GM23338 (cell line): ENCODE results near the gene RNU5B-1. TPM values are rescaled to one million over a fixed set of nuclear protein-coding genes. Genes with fewer than 3 reads are reported as not detected.

Experiments
- ATAC-seq: fragments of 200-7000 bp; cut with Tn5 transposase; 3 replicates; pipeline ENCODE4 v1.9.1; 2020
- DNase-seq: peaks from one replicate; pipeline ENCODE4 v3.0.0-alpha.2; 2015; ENCODE audit warnings: low spot score
- H2AFZ ChIP-seq: fragments of 200-600 bp; sonication (generic); 2 replicates; pipeline ENCODE4 v1.8.0; 2016; ENCODE audit warnings: antibody characterized with exemption, mild to moderate bottlenecking, moderate library complexity
- H3F3A ChIP-seq: fragments of 200-600 bp; sonication (generic); replicated peaks from 2 replicates; pipeline ENCODE4 v1.8.0; 2017; ENCODE audit warnings: antibody characterized with exemption, mixed run types, low read depth
- H3K27ac ChIP-seq: fragments of 200-600 bp; sonication (generic); 2 replicates; pipeline ENCODE4 v1.6.1; 2016; ENCODE audit warnings: low read depth
- H3K27me3 ChIP-seq: fragments of 200-600 bp; sonication (generic); 2 replicates; pipeline ENCODE4 v1.8.0; 2016; ENCODE audit warnings: mild to moderate bottlenecking, mixed run types, moderate library complexity; ENCODE audit not compliant: insufficient read depth
- H3K36me3 ChIP-seq: fragments of 200-600 bp; sonication (generic); 2 replicates; pipeline ENCODE4 v1.8.0; 2016; ENCODE audit warnings: mild to moderate bottlenecking; ENCODE audit not compliant: insufficient read depth
- H3K4me1 ChIP-seq: fragments of 200-600 bp; sonication (generic); 2 replicates; pipeline ENCODE4 v1.8.0; 2016; ENCODE audit warnings: mild to moderate bottlenecking, moderate library complexity; ENCODE audit not compliant: insufficient read depth
- H3K4me2 ChIP-seq: fragments of 200-600 bp; sonication (generic); 2 replicates; pipeline ENCODE4 v1.7.1; 2017; ENCODE audit warnings: mixed run types
- H3K4me3 ChIP-seq: fragments of 200-600 bp; sonication (generic); 2 replicates; pipeline ENCODE4 v1.6.1; 2016; ENCODE audit warnings: mixed run types
- H3K79me2 ChIP-seq: fragments of 200-600 bp; sonication (generic); replicated peaks from 2 replicates; pipeline ENCODE4 v1.8.0; 2017; ENCODE audit warnings: mild to moderate bottlenecking; ENCODE audit not compliant: insufficient read depth
- H3K9me2 ChIP-seq: fragments of 200-600 bp; sonication (generic); 2 replicates; pipeline ENCODE4 v1.8.0; 2017; ENCODE audit not compliant: insufficient read depth
- H4K20me1 ChIP-seq: fragments of 200-600 bp; sonication (generic); replicated peaks from 2 replicates; pipeline ENCODE4 v1.8.0; 2017; ENCODE audit warnings: mild to moderate bottlenecking; ENCODE audit not compliant: insufficient read depth
- H3K27ac Mint-ChIP-seq: 2 replicates; pipeline ENCODE4 v1.8.0; 2020; ENCODE audit warnings: inconsistent platforms, mild to moderate bottlenecking, moderate library complexity, mixed read lengths
- H3K27me3 Mint-ChIP-seq: 3 replicates; pipeline ENCODE4 v1.8.0; 2022; ENCODE audit warnings: low read depth, mild to moderate bottlenecking, moderate library complexity, mixed read lengths, inconsistent platforms; ENCODE audit not compliant: insufficient read depth, poor library complexity
- H3K36me3 Mint-ChIP-seq: 3 replicates; pipeline ENCODE4 v1.8.0; 2021; ENCODE audit warnings: low read depth, mild to moderate bottlenecking, inconsistent platforms, moderate library complexity, mixed read lengths
- H3K4me1 Mint-ChIP-seq: 3 replicates; pipeline ENCODE4 v1.8.0; 2020; ENCODE audit warnings: mild to moderate bottlenecking, inconsistent platforms, mixed read lengths
- H3K4me3 Mint-ChIP-seq: 3 replicates; pipeline ENCODE4 v1.8.0; 2021; ENCODE audit warnings: moderate library complexity, mild to moderate bottlenecking, inconsistent platforms, mixed read lengths
- H3K9me3 Mint-ChIP-seq: 3 replicates; pipeline ENCODE4 v1.8.0; 2020; ENCODE audit warnings: moderate library complexity, mild to moderate bottlenecking, inconsistent platforms, mixed read lengths
- EZH2 ChIP-seq: fragments of 200-600 bp; sonication (generic); IDR thresholded peaks from one replicate; pipeline ENCODE4 v1.8.0; 2017; ENCODE audit warnings: antibody characterized with exemption, mild to moderate bottlenecking, low read depth; ENCODE audit not compliant: unreplicated experiment
- polyA plus RNA-seq: library from polyadenylated mRNA; unstranded; fragments of >200 nt; fragmentation: Nextera tagmentation; extraction: Ambion mirVana; gene quantifications from 2 replicates; pipeline ENCODE4 v1.2.1, GENCODE V29; 2016
- total RNA-seq: library from RNA; depleted of rRNA; stranded (reverse); fragments of >200 nt; shearing (Covaris generic); gene quantifications from 2 replicates; pipeline ENCODE4 v1.2.3, GENCODE V29; 2014
- TF ChIP-seq, protein P1 (sequence below): fragments of 250-450 bp; sonication (Bioruptor Pico); IDR thresholded peaks from 2 replicates; pipeline ENCODE4 v1.5.0; 2020; ENCODE audit warnings: mild to moderate bottlenecking, moderate library complexity
- TF ChIP-seq, protein P2 (sequence below): IDR thresholded peaks from 2 replicates; pipeline ENCODE4 v1.6.1; 2016; ENCODE audit warnings: antibody characterized with exemption
- TF ChIP-seq, protein P3 (sequence below): IDR thresholded peaks from one replicate; pipeline ENCODE4 v1.6.1; 2018; ENCODE audit warnings: antibody characterized with exemption; ENCODE audit not compliant: unreplicated experiment

The RNU5B-1 gene
- total and polyA plus RNA-seq, 2 experiments from 2014 or later = not detected

DNA sequence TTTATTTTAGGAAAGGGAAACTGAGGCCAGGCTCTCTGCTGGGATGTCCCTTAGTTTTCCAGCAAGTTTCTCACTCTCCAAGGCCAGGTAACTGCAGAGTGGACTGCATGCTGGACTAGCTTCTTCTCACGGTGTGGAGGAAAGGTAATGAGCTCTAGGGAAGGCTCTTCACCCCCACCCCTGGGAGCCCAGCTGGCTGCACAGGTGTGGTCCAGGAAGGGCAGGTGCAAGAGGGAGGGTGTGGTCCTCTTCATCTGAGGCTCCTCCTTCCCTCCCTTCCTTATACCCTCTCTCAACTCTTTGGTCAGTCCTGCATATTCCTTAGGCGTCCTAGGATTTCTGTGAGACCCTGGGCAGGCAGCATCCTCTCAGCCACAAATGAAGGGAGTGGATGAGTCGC lies 33.9 kb downstream of the RNU5B-1 start (continued):
- TF ChIP-seq, protein P1, sequence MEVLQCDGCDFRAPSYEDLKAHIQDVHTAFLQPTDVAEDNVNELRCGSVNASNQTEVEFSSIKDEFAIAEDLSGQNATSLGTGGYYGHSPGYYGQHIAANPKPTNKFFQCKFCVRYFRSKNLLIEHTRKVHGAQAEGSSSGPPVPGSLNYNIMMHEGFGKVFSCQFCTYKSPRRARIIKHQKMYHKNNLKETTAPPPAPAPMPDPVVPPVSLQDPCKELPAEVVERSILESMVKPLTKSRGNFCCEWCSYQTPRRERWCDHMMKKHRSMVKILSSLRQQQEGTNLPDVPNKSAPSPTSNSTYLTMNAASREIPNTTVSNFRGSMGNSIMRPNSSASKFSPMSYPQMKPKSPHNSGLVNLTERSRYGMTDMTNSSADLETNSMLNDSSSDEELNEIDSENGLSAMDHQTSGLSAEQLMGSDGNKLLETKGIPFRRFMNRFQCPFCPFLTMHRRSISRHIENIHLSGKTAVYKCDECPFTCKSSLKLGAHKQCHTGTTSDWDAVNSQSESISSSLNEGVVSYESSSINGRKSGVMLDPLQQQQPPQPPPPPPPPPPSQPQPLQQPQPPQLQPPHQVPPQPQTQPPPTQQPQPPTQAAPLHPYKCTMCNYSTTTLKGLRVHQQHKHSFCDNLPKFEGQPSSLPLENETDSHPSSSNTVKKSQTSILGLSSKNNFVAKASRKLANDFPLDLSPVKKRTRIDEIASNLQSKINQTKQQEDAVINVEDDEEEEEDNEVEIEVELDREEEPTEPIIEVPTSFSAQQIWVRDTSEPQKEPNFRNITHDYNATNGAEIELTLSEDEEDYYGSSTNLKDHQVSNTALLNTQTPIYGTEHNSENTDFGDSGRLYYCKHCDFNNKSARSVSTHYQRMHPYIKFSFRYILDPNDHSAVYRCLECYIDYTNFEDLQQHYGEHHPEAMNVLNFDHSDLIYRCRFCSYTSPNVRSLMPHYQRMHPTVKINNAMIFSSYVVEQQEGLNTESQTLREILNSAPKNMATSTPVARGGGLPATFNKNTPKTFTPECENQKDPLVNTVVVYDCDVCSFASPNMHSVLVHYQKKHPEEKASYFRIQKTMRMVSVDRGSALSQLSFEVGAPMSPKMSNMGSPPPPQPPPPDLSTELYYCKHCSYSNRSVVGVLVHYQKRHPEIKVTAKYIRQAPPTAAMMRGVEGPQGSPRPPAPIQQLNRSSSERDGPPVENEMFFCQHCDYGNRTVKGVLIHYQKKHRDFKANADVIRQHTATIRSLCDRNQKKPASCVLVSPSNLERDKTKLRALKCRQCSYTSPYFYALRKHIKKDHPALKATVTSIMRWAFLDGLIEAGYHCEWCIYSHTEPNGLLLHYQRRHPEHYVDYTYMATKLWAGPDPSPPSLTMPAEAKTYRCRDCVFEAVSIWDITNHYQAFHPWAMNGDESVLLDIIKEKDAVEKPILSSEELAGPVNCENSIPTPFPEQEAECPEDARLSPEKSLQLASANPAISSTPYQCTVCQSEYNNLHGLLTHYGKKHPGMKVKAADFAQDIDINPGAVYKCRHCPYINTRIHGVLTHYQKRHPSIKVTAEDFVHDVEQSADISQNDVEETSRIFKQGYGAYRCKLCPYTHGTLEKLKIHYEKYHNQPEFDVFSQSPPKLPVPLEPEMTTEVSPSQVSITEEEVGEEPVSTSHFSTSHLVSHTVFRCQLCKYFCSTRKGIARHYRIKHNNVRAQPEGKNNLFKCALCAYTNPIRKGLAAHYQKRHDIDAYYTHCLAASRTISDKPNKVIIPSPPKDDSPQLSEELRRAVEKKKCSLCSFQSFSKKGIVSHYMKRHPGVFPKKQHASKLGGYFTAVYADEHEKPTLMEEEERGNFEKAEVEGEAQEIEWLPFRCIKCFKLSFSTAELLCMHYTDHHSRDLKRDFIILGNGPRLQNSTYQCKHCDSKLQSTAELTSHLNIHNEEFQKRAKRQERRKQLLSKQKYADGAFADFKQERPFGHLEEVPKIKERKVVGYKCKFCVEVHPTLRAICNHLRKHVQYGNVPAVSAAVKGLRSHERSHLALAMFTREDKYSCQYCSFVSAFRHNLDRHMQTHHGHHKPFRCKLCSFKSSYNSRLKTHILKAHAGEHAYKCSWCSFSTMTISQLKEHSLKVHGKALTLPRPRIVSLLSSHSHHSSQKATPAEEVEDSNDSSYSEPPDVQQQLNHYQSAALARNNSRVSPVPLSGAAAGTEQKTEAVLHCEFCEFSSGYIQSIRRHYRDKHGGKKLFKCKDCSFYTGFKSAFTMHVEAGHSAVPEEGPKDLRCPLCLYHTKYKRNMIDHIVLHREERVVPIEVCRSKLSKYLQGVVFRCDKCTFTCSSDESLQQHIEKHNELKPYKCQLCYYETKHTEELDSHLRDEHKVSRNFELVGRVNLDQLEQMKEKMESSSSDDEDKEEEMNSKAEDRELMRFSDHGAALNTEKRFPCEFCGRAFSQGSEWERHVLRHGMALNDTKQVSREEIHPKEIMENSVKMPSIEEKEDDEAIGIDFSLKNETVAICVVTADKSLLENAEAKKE (CRISPR knock-in tag) = no peak

DNA sequence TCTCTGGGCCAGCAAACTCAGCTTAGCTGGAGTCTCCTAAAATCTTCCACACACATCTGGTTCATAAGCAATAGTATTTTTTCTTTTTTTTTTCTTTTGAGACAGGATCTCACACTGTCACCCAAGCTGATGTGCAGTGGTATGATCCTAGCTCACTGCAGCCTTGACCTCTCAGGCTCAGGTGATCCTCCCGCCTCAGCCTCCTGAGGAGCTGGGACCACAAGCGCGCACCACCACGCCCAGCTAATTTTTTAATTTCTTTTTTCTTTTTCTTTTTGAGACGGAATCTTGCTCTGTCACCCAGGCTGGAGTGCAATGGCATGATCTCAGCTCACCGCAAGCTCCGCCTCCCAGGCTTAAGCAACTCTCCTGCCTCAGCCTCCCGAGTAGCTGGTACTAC lies 34.3 kb downstream of the RNU5B-1 start:
- Histone ChIP-seq H3K27ac (no peak overlapping the region), H3K4me1 (peaks cover 60% of the 10 kb centered on the region), H3F3A (peaks cover 4% of the 10 kb centered on the region; the same call in 1 of the 2 replicates), H3K79me2 (no peaks in the 10 kb centered on the region), H3K27me3 (no peaks in the 10 kb centered on the region), H4K20me1 (peaks cover 4% of the 10 kb centered on the region; the same call in 1 of the 2 replicates), H3K9me2 (no peaks in the 10 kb centered on the region), H3K4me3 (no peak overlapping the region), H3K36me3 (no peaks in the 10 kb centered on the region), H3K4me2 (no peak overlapping the region), H2AFZ (no peak overlapping the region)
- H3K9me3 Mint-ChIP-seq = no peaks in the 10 kb centered on the region
- no peak overlapping the region; the same call in 2 of the 3 replicates for H3K4me3 Mint-ChIP-seq
- DNase-seq = no peak
- peaks cover 13% of the 10 kb centered on the region for H3K27me3 Mint-ChIP-seq
- H3K36me3 Mint-ChIP-seq = peaks cover 3% of the 10 kb centered on the region; the same call in 1 of the 3 replicates
- H3K27ac Mint-ChIP-seq = no peak overlapping the region
- H3K4me1 Mint-ChIP-seq = peaks cover 62% of the 10 kb centered on the region
- ATAC-seq = no peak
- TF ChIP-seq EZH2 = no peak
- TF ChIP-seq, protein P1 (CRISPR knock-in tag) = no peak
- TF ChIP-seq, protein P2, sequence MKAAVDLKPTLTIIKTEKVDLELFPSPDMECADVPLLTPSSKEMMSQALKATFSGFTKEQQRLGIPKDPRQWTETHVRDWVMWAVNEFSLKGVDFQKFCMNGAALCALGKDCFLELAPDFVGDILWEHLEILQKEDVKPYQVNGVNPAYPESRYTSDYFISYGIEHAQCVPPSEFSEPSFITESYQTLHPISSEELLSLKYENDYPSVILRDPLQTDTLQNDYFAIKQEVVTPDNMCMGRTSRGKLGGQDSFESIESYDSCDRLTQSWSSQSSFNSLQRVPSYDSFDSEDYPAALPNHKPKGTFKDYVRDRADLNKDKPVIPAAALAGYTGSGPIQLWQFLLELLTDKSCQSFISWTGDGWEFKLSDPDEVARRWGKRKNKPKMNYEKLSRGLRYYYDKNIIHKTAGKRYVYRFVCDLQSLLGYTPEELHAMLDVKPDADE = no peak
- TF ChIP-seq, protein P3, sequence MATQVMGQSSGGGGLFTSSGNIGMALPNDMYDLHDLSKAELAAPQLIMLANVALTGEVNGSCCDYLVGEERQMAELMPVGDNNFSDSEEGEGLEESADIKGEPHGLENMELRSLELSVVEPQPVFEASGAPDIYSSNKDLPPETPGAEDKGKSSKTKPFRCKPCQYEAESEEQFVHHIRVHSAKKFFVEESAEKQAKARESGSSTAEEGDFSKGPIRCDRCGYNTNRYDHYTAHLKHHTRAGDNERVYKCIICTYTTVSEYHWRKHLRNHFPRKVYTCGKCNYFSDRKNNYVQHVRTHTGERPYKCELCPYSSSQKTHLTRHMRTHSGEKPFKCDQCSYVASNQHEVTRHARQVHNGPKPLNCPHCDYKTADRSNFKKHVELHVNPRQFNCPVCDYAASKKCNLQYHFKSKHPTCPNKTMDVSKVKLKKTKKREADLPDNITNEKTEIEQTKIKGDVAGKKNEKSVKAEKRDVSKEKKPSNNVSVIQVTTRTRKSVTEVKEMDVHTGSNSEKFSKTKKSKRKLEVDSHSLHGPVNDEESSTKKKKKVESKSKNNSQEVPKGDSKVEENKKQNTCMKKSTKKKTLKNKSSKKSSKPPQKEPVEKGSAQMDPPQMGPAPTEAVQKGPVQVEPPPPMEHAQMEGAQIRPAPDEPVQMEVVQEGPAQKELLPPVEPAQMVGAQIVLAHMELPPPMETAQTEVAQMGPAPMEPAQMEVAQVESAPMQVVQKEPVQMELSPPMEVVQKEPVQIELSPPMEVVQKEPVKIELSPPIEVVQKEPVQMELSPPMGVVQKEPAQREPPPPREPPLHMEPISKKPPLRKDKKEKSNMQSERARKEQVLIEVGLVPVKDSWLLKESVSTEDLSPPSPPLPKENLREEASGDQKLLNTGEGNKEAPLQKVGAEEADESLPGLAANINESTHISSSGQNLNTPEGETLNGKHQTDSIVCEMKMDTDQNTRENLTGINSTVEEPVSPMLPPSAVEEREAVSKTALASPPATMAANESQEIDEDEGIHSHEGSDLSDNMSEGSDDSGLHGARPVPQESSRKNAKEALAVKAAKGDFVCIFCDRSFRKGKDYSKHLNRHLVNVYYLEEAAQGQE = no peak
